ENCODE measurements around the gene FGF14. TPM values are rescaled to one million over a fixed set of nuclear protein-coding genes. Genes with fewer than 3 reads are reported as not detected.

FGF14 gene
- total and polyA plus RNA-seq, 2 experiments from 2014 or later: 0.03 TPM; not detected in 1

- Mint-ChIP-seq H3K4me3 (no peak overlapping the region), H3K36me3 (ENCODE audit: low read depth) (no peaks in the 10 kb centered on the region), H3K9me3 (no peaks in the 10 kb centered on the region), H3K4me1 (peaks cover 4% of the 10 kb centered on the region; the same call in 2 of the 3 replicates), H3K27me3 (ENCODE audit: insufficient read depth, low read depth, poor library complexity) (no peaks in the 10 kb centered on the region), H3K27ac (no peak overlapping the region)
- Histone ChIP-seq H3K4me1 (ENCODE audit: insufficient read depth) (no peaks in the 10 kb centered on the region; the same call in 1 of the 2 replicates), H3K27me3 (ENCODE audit: insufficient read depth) (no peaks in the 10 kb centered on the region), H2AFZ (peak overlapping the region; percentile 47), H3K9me2 (ENCODE audit: insufficient read depth) (no peaks in the 10 kb centered on the region), H3K27ac (ENCODE audit: low read depth) (no peak overlapping the region), H3K4me2 (no peak overlapping the region), H3F3A (replicated peaks; ENCODE audit: low read depth) (no peaks in the 10 kb centered on the region), H3K79me2 (replicated peaks; ENCODE audit: insufficient read depth) (no peaks in the 10 kb centered on the region), H4K20me1 (replicated peaks; ENCODE audit: insufficient read depth) (no peaks in the 10 kb centered on the region), H3K36me3 (ENCODE audit: insufficient read depth) (no peaks in the 10 kb centered on the region), H3K4me3 (no peak overlapping the region)
- ATAC-seq: no peak
- no peak for TF ChIP-seq ETS1 (IDR thresholded peaks at IDR 0.05)
- no peak for TF ChIP-seq ZNF114 (CRISPR knock-in tag; IDR thresholded peaks at IDR 0.05)
- no peak for TF ChIP-seq CREB1 (CRISPR knock-in tag; IDR thresholded peaks at IDR 0.05; ENCODE audit: low read depth)
- no peak for TF ChIP-seq ZNF462 (CRISPR knock-in tag; IDR thresholded peaks at IDR 0.05)
- TF ChIP-seq POLR2AphosphoS5 (IDR thresholded peaks at IDR 0.05; ENCODE audit: low read depth): no peak
- no peak for TF ChIP-seq ZNF331 (CRISPR knock-in tag; IDR thresholded peaks at IDR 0.05; ENCODE audit: low read depth)
- no peak for TF ChIP-seq NANOG (IDR thresholded peaks at IDR 0.05; ENCODE audit: borderline replicate concordance)
- no peak for TF ChIP-seq CTCF (conservative IDR thresholded peaks at IDR 0.05; ENCODE audit: low read depth in 2 of 2)
- TF ChIP-seq EZH2 (IDR thresholded peaks at IDR 0.05; ENCODE audit: low read depth, unreplicated experiment): no peak
- TF ChIP-seq STAT1 (IDR thresholded peaks at IDR 0.05; ENCODE audit: unreplicated experiment): no peak
- no peak for TF ChIP-seq JUNB (IDR thresholded peaks at IDR 0.05; ENCODE audit: unreplicated experiment)
- TF ChIP-seq REST (IDR thresholded peaks at IDR 0.05; ENCODE audit: unreplicated experiment): no peak
- no peak for TF ChIP-seq EZH2phosphoT487 (IDR thresholded peaks at IDR 0.05; ENCODE audit: unreplicated experiment)
- DNase-seq (ENCODE audit: low spot score): no peak
These were observed 368.0 kb downstream of the FGF14 start for GRCh38 chr13:102033857-102034331.

Data from GM23338 (cell line).